Retina (tissue), 1 donor: ENCODE results near the gene STPG4.
A peak's percentile ranks its signal among the peaks of the same experiment; 100 is the strongest.

Experiments
- DNase-seq: peaks from one replicate; pipeline ENCODE4 v3.0.0-alpha.2; 2016

STPG4 gene

DNA sequence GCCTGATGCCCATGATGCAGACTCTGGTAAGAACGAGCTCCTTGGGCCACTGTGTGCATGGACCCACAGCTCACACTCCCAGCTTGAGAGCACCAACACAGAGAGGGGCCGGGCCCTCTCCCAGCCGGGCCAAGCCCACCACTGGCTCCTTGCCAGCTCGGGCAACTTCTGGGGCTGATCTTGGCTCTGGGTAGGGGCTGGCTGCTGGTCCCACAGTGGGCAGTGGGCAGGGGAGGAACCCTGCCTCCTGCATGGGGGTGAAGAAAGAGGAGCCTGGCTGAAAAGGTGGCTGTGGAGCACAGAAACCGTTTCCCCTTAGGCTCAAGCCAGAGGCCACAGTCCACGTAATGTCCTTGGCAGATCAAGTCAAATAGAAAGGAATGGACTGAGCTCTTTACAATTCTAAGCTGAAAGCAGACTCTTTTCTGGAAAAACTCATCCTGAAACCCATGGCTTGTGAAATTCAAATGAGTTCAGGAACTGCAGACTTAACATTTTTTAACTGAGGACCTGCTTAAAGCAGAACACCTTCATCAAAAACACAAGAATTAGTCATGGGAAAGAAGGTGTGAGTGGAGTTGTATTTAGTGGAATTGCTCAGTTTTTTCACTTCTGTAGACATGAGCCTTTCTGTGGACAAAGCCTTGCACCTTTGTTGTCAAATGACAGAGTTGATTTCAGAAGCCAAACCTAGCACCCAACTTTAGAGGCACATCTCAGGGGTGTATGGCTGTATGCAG, 104.9 kb downstream of the STPG4 start:
- DNase-seq, result no peak

DNA sequence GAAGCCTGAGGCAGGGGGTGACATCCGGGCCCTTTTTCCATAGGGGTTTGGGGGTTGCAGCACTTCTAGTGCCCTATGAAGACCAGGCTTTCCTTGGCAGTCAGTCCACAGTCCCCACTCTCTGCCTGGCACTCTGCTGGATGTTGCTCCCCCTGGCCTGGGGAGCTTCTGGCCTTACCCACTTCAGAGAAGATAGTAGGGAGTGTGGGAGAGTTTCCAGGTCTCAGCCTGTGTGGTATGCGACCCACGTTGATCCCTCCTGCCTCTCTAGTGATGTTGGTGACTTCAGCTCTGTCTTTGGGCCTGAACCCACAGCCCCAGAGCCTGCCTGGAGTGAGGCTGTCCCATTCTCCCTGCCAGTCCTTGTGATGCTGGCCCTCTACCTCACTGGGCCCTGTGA, 105.6 kb downstream of the STPG4 start:
- DNase-seq, result no peak

DNA sequence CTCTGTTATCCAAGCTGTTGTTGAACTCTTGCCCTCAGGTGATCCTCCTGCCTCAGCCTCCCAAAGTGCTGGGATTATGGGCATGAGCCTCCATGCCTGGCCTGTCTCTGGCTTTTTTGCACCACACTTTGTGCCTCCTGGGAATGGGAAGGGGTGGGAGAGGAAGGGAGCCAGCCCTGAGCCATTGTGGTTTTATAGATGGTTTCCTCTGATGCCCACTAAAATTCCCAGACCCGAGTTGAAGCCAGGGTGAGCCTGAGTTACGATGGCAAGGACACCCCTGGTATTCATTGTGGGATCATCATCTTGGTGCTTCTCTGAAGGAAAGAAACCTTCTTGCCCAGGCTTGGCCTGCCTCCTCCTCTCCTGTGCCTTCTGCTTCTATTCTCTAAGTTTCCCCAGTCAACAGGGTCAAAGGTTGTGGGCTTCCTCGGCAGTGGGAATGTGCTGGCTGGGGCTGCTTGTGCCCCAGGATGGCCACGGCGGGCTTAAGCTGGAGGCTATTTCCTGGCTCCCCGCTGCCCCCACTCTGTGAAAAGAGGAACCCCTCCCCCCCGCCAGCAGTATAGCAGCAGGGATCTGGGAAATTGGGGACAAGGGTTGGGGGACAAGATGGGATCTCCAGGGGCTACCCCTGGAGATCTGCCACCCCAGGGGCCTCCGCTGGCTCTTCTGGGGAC, 106.2 kb downstream of the STPG4 start:
- DNase-seq, result no peak

DNA sequence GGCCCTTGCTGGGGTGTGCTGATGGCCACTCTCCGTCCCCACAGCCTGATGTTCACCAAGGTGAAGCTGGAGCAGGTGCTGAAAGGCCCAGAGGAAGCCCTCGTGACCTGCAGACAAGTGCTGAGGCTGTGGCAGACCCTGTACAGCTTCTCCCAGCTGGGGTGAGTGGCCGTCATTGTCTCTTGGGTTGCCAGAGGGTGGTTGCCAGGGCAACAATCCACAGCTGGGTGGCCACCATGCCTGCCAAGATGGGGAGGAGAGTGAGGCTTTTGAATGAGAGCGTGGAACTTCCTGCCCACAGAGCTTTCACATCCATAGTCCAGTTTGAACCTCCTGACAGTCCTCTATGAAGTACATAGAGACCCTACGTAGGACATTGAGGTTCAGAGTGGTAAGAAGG, 108.8 kb downstream of the STPG4 start:
- no peak for DNase-seq

DNA sequence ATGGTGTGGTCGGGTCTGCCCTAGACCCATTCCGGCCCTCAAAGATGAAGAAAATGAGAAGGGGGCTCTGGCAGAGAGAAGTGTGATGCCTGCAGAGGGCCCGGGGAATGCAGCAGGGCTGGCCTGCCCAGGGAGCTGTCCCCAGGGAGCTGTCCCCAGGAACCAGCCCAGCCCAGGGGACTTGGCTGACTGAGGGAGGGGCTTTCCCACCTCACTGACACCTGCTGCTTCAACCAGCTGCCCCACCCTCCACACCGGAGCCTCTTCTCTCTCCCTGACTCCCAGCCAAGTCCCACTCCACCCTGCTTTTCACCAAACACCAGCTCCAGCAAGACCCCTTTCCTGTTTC, 111.2 kb downstream of the STPG4 start:
- no peak for DNase-seq

DNA sequence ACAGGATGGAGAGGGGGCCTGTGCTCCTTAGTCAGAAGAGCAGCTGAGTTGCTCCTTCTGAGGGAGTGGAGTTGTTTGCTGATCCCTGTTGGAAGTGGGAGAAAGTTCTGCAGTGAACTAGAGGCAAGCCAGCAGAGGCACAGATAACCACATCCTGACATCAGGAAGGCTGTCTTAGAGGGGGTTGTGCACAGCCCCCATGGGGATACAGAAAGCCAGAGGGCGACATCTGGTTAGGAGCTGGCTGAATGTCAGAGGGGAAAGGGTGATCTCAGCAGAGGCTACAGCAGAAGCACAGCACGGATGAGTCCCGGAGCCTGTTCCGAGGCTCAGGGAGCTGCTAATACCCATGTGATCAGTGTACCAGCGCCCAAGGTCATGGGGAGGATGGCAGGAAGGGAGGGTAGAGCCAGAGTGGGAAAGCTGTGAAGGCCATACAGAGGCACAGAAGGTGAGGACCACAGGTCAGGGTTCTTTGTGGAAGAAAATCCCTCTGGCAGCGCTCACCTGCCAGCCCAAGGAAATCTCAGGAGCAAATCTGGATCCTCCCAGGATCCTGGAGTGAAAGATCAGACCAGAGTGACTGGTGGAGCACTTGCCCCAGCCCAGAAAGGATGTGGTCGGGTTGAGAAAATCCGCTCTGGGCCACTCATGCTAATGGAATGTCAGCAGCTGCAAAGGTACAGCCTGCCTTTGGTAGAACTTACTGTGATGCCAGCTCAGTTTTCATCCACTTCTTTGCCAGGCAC, 111.8 kb downstream of the STPG4 start:
- peak; percentile 34 for DNase-seq

DNA sequence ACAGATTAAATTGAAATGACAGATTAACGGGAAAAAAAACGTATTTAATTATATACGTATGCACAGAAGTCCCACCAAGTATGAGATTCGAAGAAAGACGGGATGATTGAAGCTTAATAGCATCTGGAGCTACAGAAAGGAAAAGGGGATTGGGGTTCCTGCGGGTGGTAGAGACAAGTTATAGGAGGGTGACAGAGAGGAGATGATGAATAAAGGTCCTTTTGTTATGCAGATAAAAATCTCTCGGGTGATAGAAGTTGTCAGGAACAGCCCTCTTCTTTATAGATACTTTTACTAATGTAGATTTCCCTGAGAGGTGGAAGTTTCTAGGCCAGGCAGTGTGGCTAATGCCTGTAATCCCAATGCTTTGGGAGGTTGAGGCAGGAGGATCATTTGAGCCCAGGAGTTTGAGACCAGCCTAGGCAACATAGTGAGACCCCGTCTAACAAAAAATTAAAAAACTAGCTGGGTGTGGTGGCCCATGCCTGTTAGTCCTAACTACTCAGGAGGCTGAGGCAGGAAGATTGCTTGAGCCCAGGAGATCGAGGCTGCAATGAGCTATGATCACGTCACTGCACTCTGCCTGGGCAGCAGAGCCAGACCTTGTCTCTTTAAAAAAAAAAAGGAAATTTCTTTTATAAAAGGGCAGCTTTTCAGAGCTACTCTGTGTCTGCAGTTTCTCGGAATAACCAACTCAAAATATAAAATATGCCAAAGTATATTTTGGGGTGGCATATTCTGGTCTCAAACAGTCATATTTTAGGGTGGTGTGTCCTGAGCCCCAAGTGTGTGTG, 113.0 kb downstream of the STPG4 start:
- DNase-seq, result no peak

DNA sequence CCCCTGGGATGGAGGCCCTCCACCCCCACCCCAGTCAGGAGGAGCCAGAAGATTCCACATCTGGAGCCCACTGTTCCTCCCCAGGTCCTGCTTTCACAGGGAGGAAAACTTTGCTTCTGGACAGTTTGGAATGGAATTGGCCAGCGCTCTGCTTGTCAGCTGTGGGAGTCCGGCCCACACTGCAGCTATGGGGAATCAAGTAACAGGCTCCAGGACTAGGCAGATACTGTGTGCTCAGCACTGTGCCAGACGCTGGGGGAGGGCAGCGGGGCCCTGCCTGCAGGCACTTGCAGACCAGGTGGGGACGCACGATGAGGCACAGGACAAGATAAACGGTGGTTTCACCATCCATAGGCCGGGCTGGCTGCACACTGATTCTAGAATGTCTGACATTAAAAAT, 114.0 kb downstream of the STPG4 start:
- no peak for DNase-seq

DNA sequence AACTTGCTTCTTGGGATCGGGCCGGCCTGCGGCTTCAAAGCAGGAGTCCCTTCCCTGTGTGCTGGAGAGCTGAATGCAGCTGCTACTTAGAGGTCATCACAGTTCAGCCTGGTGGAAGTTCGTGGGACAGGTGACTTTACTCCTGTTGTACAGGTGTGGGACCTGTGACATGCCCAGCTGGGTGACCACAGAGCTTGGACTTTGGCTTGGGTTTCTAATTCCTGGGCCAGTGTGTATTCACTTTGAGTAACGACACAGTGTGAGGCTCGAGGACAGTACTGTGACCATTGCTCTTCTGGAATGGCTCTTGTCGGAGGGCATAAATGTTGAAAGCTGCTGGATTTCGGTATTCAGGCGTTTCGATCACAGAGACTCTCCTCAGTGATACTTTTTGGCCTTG, 114.5 kb downstream of the STPG4 start:
- DNase-seq, result no peak

DNA sequence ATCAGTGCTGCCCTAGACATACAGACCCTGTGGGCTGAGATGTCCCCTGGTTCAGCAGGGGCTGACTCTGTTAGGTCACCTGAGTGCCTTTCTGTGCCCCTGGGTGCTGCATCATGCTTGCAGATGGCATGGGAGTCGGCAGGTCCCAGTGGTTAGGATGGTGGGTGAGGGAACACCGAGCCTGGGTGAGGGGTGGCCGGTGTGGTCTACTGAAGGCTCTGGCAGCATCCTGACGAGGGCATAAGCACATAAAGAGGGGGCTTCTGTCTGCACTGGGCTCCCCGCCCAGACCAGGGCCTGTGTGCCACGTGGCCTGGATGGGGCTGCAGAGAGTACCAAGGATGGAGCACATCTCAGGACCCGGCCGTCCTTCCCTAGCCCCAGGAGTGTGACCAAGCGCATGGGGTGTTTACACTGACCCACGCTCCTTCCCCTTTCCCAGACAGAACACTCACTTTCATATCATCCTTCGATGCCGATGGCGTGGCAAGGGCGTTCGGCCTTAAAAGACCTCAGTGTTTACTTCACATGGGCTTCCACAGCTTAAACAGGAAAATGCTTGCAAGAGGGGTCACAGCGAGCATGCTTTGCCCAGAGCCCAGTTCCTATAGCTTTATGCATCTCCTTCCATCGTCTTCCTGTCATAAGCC, 115.1 kb downstream of the STPG4 start:
- DNase-seq, result no peak

DNA sequence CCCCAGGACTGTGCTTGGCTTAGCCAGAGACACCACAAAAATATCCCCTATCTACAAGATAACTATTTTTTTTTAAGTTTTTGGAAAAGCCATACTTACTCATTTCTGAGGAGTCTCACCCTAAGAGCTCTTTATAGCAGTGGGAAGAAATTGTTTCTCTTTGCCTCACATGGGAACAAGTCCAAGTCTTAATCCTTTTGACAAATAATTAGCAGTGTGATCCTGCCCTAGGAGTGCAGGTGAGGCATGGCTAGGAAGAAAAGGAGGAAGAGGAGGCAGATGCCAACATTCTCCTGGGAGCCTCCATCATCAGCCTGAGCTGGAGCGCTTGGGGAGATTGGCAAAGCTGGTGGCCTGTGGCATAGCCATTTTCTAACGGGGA, 115.6 kb downstream of the STPG4 start:
- DNase-seq, result no peak

DNA sequence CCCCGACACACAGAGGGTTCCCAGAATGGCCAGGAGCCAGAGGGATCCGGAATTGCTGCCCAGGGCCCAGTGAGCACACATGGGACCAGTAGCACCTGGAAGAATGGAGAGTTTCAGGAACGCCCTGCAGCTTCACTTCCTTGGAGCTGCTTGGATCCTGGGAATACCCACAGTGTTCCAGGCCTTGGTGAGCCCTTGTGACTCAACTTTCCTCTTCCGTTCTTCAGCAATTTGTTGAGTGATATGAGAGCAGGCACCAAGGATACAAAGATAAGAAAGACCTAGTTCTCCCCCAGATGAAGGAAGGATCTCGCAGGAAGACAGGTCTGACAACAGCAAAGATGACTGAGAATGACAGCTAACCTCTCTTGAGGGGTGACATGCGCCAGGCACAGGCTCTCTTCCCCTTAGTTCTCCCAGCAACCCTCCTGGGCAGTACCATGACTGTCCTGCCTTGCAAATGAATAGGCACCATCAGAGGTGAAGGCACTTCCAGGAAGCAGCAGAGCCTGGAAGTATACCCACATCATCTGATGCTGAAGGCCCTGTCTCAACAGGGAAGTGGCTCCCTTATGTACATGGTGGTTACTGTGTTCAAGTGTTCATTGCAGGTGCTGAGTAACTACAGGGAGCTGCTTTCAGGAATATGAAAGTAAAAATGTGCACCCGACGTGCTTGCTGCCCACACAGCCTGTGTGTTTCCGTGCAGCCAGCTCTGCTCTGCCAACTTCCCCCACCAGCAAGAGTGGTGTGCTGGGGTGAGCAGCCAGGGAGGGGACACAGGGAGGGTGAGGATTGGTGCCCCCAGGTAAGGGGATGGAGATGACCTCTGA, 116.2 kb downstream of the STPG4 start:
- DNase-seq, result no peak

DNA sequence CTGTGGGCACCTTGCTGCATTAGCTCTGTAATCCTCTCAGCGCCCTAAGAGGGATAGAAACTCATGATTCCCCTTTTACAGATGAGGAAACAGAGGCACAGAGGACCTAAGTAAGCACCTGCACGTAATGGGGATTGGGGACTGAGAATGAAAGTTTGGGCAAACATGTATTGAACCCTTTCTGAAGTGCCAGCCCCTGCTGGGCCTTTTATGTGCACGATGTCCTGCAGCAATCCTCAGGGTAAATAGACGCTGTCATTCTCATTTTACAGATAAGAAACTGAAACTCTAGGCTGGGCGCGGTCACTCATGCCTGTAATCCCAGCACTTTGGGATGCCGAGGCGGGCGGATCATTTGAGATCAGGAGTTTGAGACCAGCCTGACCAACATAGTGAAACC, 117.4 kb downstream of the STPG4 start:
- no peak for DNase-seq
